Measurements from ENCODE around the gene ELFN1. TPM values are rescaled to one million over a fixed set of nuclear protein-coding genes. Genes with fewer than 3 reads are reported as not detected.

The ELFN1 gene
- polyA plus RNA-seq, 1 donor (not counting 4 experiments of a cell fraction or from before 2014, with no cell fraction given) = 0.03 TPM

GRCh38 chr7:1698951-1699350 lies 28.9 kb downstream of the ELFN1 start:
- Histone ChIP-seq H3K9ac (ENCODE audit: control insufficient read depth, extremely low read depth, insufficient read depth, low read length) (no peak overlapping the region), H3K4me3 (ENCODE audit: control insufficient read depth in 2 of 3, extremely low read depth in 1 of 3, insufficient read depth in 2 of 3, low read depth in 1 of 3, low read length in 3 of 3) (no peak overlapping the region), H3K36me3 (ENCODE audit: control insufficient read depth in 2 of 2, extremely low read depth in 1 of 2, insufficient read depth in 2 of 2, low read length in 2 of 2) (no peaks in the 10 kb centered on the region), H3K9me3 (ENCODE audit: control insufficient read depth, low read depth, low read length) (no peaks in the 10 kb centered on the region), H3K79me2 (ENCODE audit: control insufficient read depth, insufficient read depth, low read length) (no peaks in the 10 kb centered on the region), H3K27me3 (ENCODE audit: control insufficient read depth, extremely low read depth, insufficient read depth, low read length) (no peaks in the 10 kb centered on the region), H4K20me1 (ENCODE audit: control insufficient read depth, extremely low read depth, insufficient read depth, low read length) (no peaks in the 10 kb centered on the region), H3K27ac (ENCODE audit: control insufficient read depth, insufficient read depth, low read length) (no peak overlapping the region), H3K4me2 (ENCODE audit: control insufficient read depth, extremely low read depth, insufficient read depth, low read depth, low read length) (no peak overlapping the region), H3K9me1 (ENCODE audit: control insufficient read depth, extremely low read depth, insufficient read depth, low read length) (no peaks in the 10 kb centered on the region), H3K4me1 (ENCODE audit: control insufficient read depth, extremely low read depth, insufficient read depth, low read length) (no peaks in the 10 kb centered on the region), H2AFZ (ENCODE audit: control insufficient read depth, low read length) (no peak overlapping the region)
- TF ChIP-seq, protein P1, sequence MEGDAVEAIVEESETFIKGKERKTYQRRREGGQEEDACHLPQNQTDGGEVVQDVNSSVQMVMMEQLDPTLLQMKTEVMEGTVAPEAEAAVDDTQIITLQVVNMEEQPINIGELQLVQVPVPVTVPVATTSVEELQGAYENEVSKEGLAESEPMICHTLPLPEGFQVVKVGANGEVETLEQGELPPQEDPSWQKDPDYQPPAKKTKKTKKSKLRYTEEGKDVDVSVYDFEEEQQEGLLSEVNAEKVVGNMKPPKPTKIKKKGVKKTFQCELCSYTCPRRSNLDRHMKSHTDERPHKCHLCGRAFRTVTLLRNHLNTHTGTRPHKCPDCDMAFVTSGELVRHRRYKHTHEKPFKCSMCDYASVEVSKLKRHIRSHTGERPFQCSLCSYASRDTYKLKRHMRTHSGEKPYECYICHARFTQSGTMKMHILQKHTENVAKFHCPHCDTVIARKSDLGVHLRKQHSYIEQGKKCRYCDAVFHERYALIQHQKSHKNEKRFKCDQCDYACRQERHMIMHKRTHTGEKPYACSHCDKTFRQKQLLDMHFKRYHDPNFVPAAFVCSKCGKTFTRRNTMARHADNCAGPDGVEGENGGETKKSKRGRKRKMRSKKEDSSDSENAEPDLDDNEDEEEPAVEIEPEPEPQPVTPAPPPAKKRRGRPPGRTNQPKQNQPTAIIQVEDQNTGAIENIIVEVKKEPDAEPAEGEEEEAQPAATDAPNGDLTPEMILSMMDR (optimal IDR thresholded peaks at IDR 0.05 in 1 of 3, IDR thresholded peaks at IDR 0.05 in 1 of 3, conservative IDR thresholded peaks at IDR 0.05 in 1 of 3; ENCODE audit: extremely low read depth in 1 of 3, insufficient read depth in 2 of 3, low read length in 3 of 3) = no peak
- no peak for TF ChIP-seq EZH2 (IDR thresholded peaks at IDR 0.05; ENCODE audit: low read length)
- dilution Hi-C loops (cut with MboI; ENCODE audit: extremely low pct_ligation_motif_present, low sequenced_read_pairs) = no loop called here
- no peak for FAIRE-seq
- no peak for DNase-seq (ENCODE audit: low read depth, low spot score)

DNA sequence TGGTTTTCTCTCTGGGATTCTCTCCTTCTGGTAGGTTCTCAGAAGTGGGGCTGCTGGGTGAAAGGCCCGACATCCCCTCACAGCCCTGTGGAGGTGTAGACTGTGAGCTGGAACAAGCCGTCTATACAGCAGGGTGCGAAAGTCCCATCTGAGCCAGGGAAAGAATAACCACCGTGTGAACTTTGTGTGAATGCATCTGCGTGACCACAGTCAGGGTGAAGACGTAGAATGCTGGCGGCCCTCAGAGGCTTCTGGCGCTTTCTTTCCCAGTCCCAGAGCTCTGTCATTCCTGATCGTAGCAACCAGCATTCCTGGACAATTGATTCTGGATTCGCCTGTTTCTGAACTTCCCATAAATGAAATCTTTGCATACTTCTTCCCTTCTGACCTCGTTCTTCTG lies 30.0 kb downstream of the ELFN1 start:
- no peaks in the 10 kb centered on the region for H3K9me1 ChIP-seq (ENCODE audit: control insufficient read depth, extremely low read depth, insufficient read depth, low read length)
- no peaks in the 10 kb centered on the region for H3K27me3 ChIP-seq (ENCODE audit: control insufficient read depth, extremely low read depth, insufficient read depth, low read length)
- FAIRE-seq = no peak
- no peak overlapping the region for H3K4me3 ChIP-seq (ENCODE audit: control insufficient read depth in 2 of 3, extremely low read depth in 1 of 3, insufficient read depth in 2 of 3, low read depth in 1 of 3, low read length in 3 of 3)
- H3K4me2 ChIP-seq (ENCODE audit: control insufficient read depth, extremely low read depth, insufficient read depth, low read depth, low read length) = no peak overlapping the region
- H3K27ac ChIP-seq (ENCODE audit: control insufficient read depth, insufficient read depth, low read length) = no peak overlapping the region
- dilution Hi-C loops (cut with MboI; ENCODE audit: extremely low pct_ligation_motif_present, low sequenced_read_pairs) = no loop called here
- no peaks in the 10 kb centered on the region for H3K9me3 ChIP-seq (ENCODE audit: control insufficient read depth, low read depth, low read length)
- H2AFZ ChIP-seq (ENCODE audit: control insufficient read depth, low read length) = no peak overlapping the region
- TF ChIP-seq, protein P1 (optimal IDR thresholded peaks at IDR 0.05 in 1 of 3, IDR thresholded peaks at IDR 0.05 in 1 of 3, conservative IDR thresholded peaks at IDR 0.05 in 1 of 3; ENCODE audit: extremely low read depth in 1 of 3, insufficient read depth in 2 of 3, low read length in 3 of 3) = no peak
- no peak for TF ChIP-seq EZH2 (IDR thresholded peaks at IDR 0.05; ENCODE audit: low read length)
- no peak overlapping the region for H3K9ac ChIP-seq (ENCODE audit: control insufficient read depth, extremely low read depth, insufficient read depth, low read length)
- no peaks in the 10 kb centered on the region for H3K36me3 ChIP-seq (ENCODE audit: control insufficient read depth in 2 of 2, extremely low read depth in 1 of 2, insufficient read depth in 2 of 2, low read length in 2 of 2)
- no peak for DNase-seq (ENCODE audit: low read depth, low spot score)
- H3K79me2 ChIP-seq (ENCODE audit: control insufficient read depth, insufficient read depth, low read length) = no peaks in the 10 kb centered on the region
- H3K4me1 ChIP-seq (ENCODE audit: control insufficient read depth, extremely low read depth, insufficient read depth, low read length) = no peaks in the 10 kb centered on the region
- no peaks in the 10 kb centered on the region for H4K20me1 ChIP-seq (ENCODE audit: control insufficient read depth, extremely low read depth, insufficient read depth, low read length)

All from keratinocyte (primary cell).